HCT116 (cell line): ENCODE results near the gene OTOGL.

Source experiments
- EZH2 ChIP-seq: fragments of 200-600 bp; sonication (generic); IDR thresholded peaks from 2 replicates; pipeline ENCODE4 v1.6.1; 2017; ENCODE audit warnings: antibody characterized with exemption, mixed run types
- EZH2phosphoT487 ChIP-seq: fragments of 200-600 bp; IDR thresholded peaks from 2 replicates; pipeline ENCODE4 v1.6.1; 2018; ENCODE audit warnings: antibody characterized with exemption, borderline replicate concordance
- POLR2A ChIP-seq: IDR thresholded peaks from 2 replicates; pipeline ENCODE4 v1.7.0; 2011; ENCODE audit warnings: borderline replicate concordance; ENCODE audit not compliant: insufficient read depth, insufficient read length; ENCODE audit errors: extremely low read depth
- SRF ChIP-seq: IDR thresholded peaks from 2 replicates; pipeline ENCODE4 v1.6.1; 2012; ENCODE audit warnings: low read depth
- ZNF274 ChIP-seq: fragments of 200-500 bp; sonication (Bioruptor generic); IDR thresholded peaks from 2 replicates; pipeline ENCODE4 v1.6.1; 2014; ENCODE audit warnings: mild to moderate bottlenecking, low read depth, low read length, inconsistent platforms
- TF ChIP-seq, protein P1 (sequence below): IDR thresholded peaks from 2 replicates; pipeline ENCODE4 v1.6.1; 2011; ENCODE audit warnings: mild to moderate bottlenecking, low read length, moderate library complexity; ENCODE audit not compliant: insufficient replicate concordance; ENCODE audit errors: extremely low read depth
- TF ChIP-seq, protein P2 (sequence below), 3 experiments: fragments of 200-600 bp in 1 of 3; sonication (generic) in 1 of 3; IDR thresholded peaks in 2 of 3; conservative IDR thresholded peaks in 1 of 3; 2 replicates each; pipeline ENCODE4 v1.5.1; 2012 to 2017; ENCODE audit warnings: low read depth in 2 of 3, low read length in 2 of 3, antibody characterized with exemption in 1 of 3, borderline replicate concordance in 1 of 3, control low read depth in 1 of 3, mild to moderate bottlenecking in 1 of 3, mixed read lengths in 1 of 3, mixed run types in 1 of 3, moderate library complexity in 1 of 3; ENCODE audit not compliant: insufficient read depth in 1 of 3
- TF ChIP-seq, protein P3 (sequence below): IDR thresholded peaks from 2 replicates; pipeline ENCODE4 v1.6.1; 2012
- TF ChIP-seq, protein P4 (sequence below): IDR thresholded peaks from 2 replicates; pipeline ENCODE4 v1.6.1; 2012

DNA sequence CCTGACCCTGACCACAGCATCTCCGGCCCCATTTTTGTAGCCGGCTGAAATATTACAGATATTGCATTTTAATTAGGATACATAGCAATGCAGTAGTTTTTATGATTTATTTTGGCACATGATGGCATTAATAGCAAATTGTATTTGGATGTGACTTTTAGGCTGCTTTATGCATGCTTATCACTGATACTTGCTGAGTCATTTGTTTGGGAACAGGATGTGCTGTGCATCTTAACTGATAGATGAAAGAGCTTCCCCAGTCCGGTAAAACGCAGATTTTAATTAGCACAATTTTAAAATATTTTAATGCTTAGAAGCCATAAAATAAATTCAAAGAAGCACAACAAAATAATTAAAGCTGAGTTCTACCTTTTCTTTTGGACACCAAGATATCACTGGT lies 90.7 kb downstream of the OTOGL start:
- TF ChIP-seq, protein P1, sequence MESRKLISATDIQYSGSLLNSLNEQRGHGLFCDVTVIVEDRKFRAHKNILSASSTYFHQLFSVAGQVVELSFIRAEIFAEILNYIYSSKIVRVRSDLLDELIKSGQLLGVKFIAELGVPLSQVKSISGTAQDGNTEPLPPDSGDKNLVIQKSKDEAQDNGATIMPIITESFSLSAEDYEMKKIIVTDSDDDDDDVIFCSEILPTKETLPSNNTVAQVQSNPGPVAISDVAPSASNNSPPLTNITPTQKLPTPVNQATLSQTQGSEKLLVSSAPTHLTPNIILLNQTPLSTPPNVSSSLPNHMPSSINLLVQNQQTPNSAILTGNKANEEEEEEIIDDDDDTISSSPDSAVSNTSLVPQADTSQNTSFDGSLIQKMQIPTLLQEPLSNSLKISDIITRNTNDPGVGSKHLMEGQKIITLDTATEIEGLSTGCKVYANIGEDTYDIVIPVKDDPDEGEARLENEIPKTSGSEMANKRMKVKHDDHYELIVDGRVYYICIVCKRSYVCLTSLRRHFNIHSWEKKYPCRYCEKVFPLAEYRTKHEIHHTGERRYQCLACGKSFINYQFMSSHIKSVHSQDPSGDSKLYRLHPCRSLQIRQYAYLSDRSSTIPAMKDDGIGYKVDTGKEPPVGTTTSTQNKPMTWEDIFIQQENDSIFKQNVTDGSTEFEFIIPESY, result no peak
- TF ChIP-seq, protein P2, sequence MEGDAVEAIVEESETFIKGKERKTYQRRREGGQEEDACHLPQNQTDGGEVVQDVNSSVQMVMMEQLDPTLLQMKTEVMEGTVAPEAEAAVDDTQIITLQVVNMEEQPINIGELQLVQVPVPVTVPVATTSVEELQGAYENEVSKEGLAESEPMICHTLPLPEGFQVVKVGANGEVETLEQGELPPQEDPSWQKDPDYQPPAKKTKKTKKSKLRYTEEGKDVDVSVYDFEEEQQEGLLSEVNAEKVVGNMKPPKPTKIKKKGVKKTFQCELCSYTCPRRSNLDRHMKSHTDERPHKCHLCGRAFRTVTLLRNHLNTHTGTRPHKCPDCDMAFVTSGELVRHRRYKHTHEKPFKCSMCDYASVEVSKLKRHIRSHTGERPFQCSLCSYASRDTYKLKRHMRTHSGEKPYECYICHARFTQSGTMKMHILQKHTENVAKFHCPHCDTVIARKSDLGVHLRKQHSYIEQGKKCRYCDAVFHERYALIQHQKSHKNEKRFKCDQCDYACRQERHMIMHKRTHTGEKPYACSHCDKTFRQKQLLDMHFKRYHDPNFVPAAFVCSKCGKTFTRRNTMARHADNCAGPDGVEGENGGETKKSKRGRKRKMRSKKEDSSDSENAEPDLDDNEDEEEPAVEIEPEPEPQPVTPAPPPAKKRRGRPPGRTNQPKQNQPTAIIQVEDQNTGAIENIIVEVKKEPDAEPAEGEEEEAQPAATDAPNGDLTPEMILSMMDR (IDR thresholded peaks at IDR 0.05 in 2 of 3, conservative IDR thresholded peaks at IDR 0.05 in 1 of 3; ENCODE audit: borderline replicate concordance in 1 of 3, insufficient read depth in 1 of 3, low read depth in 2 of 3, low read length in 2 of 3), result no peak
- no peak for TF ChIP-seq ZNF274
- no peak for TF ChIP-seq POLR2A
- no peak for TF ChIP-seq EZH2
- TF ChIP-seq SRF, result no peak
- TF ChIP-seq EZH2phosphoT487, result no peak
- TF ChIP-seq, protein P3, sequence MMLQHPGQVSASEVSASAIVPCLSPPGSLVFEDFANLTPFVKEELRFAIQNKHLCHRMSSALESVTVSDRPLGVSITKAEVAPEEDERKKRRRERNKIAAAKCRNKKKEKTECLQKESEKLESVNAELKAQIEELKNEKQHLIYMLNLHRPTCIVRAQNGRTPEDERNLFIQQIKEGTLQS, result no peak
- TF ChIP-seq, protein P4, sequence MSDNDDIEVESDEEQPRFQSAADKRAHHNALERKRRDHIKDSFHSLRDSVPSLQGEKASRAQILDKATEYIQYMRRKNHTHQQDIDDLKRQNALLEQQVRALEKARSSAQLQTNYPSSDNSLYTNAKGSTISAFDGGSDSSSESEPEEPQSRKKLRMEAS, result no peak
